HS-5 (cell line): ENCODE results near the gene EYA3.
"Not testable (repeated sequence)": the region's sequence is repeated elsewhere in the genome, so short reads cannot be mapped to it uniquely, and the experiment has no call there.

Experiments used
- DNase-seq: peaks from one replicate; pipeline ENCODE4 v3.0.0-alpha.2; 2012; ENCODE audit warnings: low read depth

The EYA3 gene

GRCh38 chr1:28027238-28027637 is 61.2 kb downstream of the EYA3 start:
- no peak for DNase-seq

- DNase-seq, result no peak
Measured at GRCh38 chr1:28026329-28026728, 62.1 kb downstream of the EYA3 start.

GRCh38 chr1:28021064-28021463 is 67.3 kb downstream of the EYA3 start:
- no peak for DNase-seq

GRCh38 chr1:28010969-28011368 is 77.4 kb downstream of the EYA3 start:
- DNase-seq, result no peak

GRCh38 chr1:28003117-28003516 is 85.3 kb downstream of the EYA3 start:
- DNase-seq, result not testable (repeated sequence)

- DNase-seq, result no peak
Measured at GRCh38 chr1:28002600-28002999, 85.8 kb downstream of the EYA3 start.

GRCh38 chr1:27999055-27999454 is 89.4 kb downstream of the EYA3 start:
- DNase-seq, result no peak

GRCh38 chr1:27994526-27994925 is 93.9 kb downstream of the EYA3 start:
- not testable (repeated sequence) for DNase-seq

- no peak for DNase-seq
Measured at GRCh38 chr1:27994060-27994459, 94.3 kb downstream of the EYA3 start.

- no peak for DNase-seq
Measured at GRCh38 chr1:27993241-27993640, 95.2 kb downstream of the EYA3 start.

- no peak for DNase-seq
Measured at GRCh38 chr1:27992276-27992675, 96.1 kb downstream of the EYA3 start.

- DNase-seq, result no peak
Measured at GRCh38 chr1:27990920-27991537, 97.4 kb downstream of the EYA3 start.

- DNase-seq, result no peak
Measured at GRCh38 chr1:27981145-27981544, 107.3 kb downstream of the EYA3 start.

- DNase-seq, result no peak
Measured at GRCh38 chr1:27980216-27980845, 108.1 kb downstream of the EYA3 start.

- no peak for DNase-seq
Measured at GRCh38 chr1:27979859-27980201, 108.6 kb downstream of the EYA3 start.

- no peak for DNase-seq
Measured at GRCh38 chr1:27979151-27979858, 109.1 kb downstream of the EYA3 start.

- no peak for DNase-seq
Measured at GRCh38 chr1:27974417-27974781, 114.0 kb downstream of the EYA3 start.

- DNase-seq, result no peak
Measured at GRCh38 chr1:27973771-27974416, 114.5 kb downstream of the EYA3 start.

GRCh38 chr1:27972141-27972540 is 116.3 kb downstream of the EYA3 start:
- DNase-seq, result no peak

GRCh38 chr1:27971674-27972073 is 116.7 kb downstream of the EYA3 start:
- no peak for DNase-seq

- DNase-seq, result peak; percentile 64
Measured at GRCh38 chr1:27970401-27970800, 118.0 kb downstream of the EYA3 start.

- peak; percentile 92 for DNase-seq
Measured at GRCh38 chr1:27968692-27969091, 119.7 kb downstream of the EYA3 start.

- no peak for DNase-seq
Measured at GRCh38 chr1:27967884-27968466, 120.4 kb downstream of the EYA3 start.
